CD4-positive, alpha-beta T cell treated with Interleukin-2 at 100 ng/mL for 4 hours (primary cell): ENCODE measurements around the gene RNF207.
"Not testable (repeated sequence)": the region's sequence is repeated elsewhere in the genome, so short reads cannot be mapped to it uniquely, and the experiment has no call there.

Source experiments
- DNase-seq: peaks from one replicate; pipeline ENCODE4 v3.0.0-alpha.2; 2020; ENCODE audit warnings: low spot score

The RNF207 gene

GRCh38 chr1:6200188-6200809, 5.6 kb upstream of the RNF207 start:
- DNase-seq = no peak

- DNase-seq = no peak
Observed at GRCh38 chr1:6202256-6202655, 3.7 kb upstream of the RNF207 start.

- no peak for DNase-seq
Observed at GRCh38 chr1:6206520-6206855, 569 bp downstream of the RNF207 start.

GRCh38 chr1:6207075-6207885, 1.4 kb downstream of the RNF207 start:
- DNase-seq = no peak

GRCh38 chr1:6207921-6208320, 2.0 kb downstream of the RNF207 start:
- DNase-seq = no peak

- no peak for DNase-seq
Observed at GRCh38 chr1:6208723-6209660, 3.1 kb downstream of the RNF207 start.

GRCh38 chr1:6209661-6210580, 4.0 kb downstream of the RNF207 start:
- DNase-seq = peak; percentile 16

- DNase-seq = no peak
Observed at GRCh38 chr1:6210591-6211355, 4.9 kb downstream of the RNF207 start.

- no peak for DNase-seq
Observed at GRCh38 chr1:6211731-6212130, 5.8 kb downstream of the RNF207 start.

- DNase-seq = no peak
Observed at GRCh38 chr1:6212193-6212959, 6.5 kb downstream of the RNF207 start.

GRCh38 chr1:6218375-6219164, 12.7 kb downstream of the RNF207 start:
- no peak for DNase-seq

GRCh38 chr1:6219641-6220040, 13.7 kb downstream of the RNF207 start:
- DNase-seq = not testable (repeated sequence)

- no peak for DNase-seq
Observed at GRCh38 chr1:6220236-6220635, 14.3 kb downstream of the RNF207 start.

- no peak for DNase-seq
Observed at GRCh38 chr1:6221210-6221784, 15.4 kb downstream of the RNF207 start.

- DNase-seq = no peak
Observed at GRCh38 chr1:6222636-6223035, 16.7 kb downstream of the RNF207 start.

GRCh38 chr1:6223617-6224016, 17.7 kb downstream of the RNF207 start:
- no peak for DNase-seq

- no peak for DNase-seq
Observed at GRCh38 chr1:6224718-6225117, 18.8 kb downstream of the RNF207 start.

- no peak for DNase-seq
Observed at GRCh38 chr1:6225651-6226050, 19.7 kb downstream of the RNF207 start.

GRCh38 chr1:6233376-6233775, 27.5 kb downstream of the RNF207 start:
- no peak for DNase-seq
